ENCODE measurements around the gene CD82. TPM values are rescaled to one million over a fixed set of nuclear protein-coding genes. Genes with fewer than 3 reads are reported as not detected.

Gene CD82
- total and polyA plus RNA-seq, 2 of the 8 experiments (the other 6 are each of a cell fraction or from before 2014, with no cell fraction given), result 7.9 to 10.3 TPM

GRCh38 chr11:44531636-44532035 lies 33.8 kb upstream of the CD82 start:
- H3K36me3 ChIP-seq (ENCODE audit: control insufficient read depth in 2 of 4, insufficient read depth in 4 of 4, low read length in 3 of 4), result no peaks in the 10 kb centered on the region
- H2BK20ac ChIP-seq (ENCODE audit: low read length), result no peak overlapping the region
- no peak overlapping the region for H3K18ac ChIP-seq (ENCODE audit: extremely low read depth, low read length)
- no peak overlapping the region for H3K4me3 ChIP-seq (ENCODE audit: extremely low read depth in 1 of 4, insufficient read depth in 2 of 4, low read depth in 3 of 4, low read length in 4 of 4)
- no peaks in the 10 kb centered on the region for H3K23me2 ChIP-seq (ENCODE audit: low read depth, low read length)
- H3K27me3 ChIP-seq (replicated peaks in 1 of 4; ENCODE audit: control insufficient read depth in 3 of 4, extremely low read depth in 1 of 4, insufficient read depth in 3 of 4, low read length in 3 of 4), result no peaks in the 10 kb centered on the region
- H2BK120ac ChIP-seq (replicated peaks; ENCODE audit: low read depth, low read length), result no peak overlapping the region
- no peak overlapping the region for H2BK15ac ChIP-seq (ENCODE audit: low read length)
- H4K91ac ChIP-seq (replicated peaks; ENCODE audit: insufficient read length, low read length), result no peak overlapping the region
- no peak overlapping the region for H3K4me2 ChIP-seq (ENCODE audit: insufficient read depth in 1 of 2, low read depth in 2 of 2, low read length in 2 of 2)
- H2AFZ ChIP-seq (ENCODE audit: low read length), result no peak overlapping the region
- WGBS, 2 experiments (ENCODE audit: extremely low coverage in 1 of 2, insufficient coverage in 1 of 2, insufficient read length in 1 of 2, insufficient replicate concordance in 2 of 2, low coverage in 1 of 2, low lambda C conversion rate in 2 of 2, missing lambda C conversion rate in 1 of 2), result 86% methylated on average over 8 of the region's 8 CpGs; no CpG with 5 or more reads in 1 of the 2 experiments
- no peak overlapping the region for H3K27ac ChIP-seq (ENCODE audit: low read depth, low read length)
- no peak overlapping the region for H3K9ac ChIP-seq (replicated peaks in 1 of 4; ENCODE audit: extremely low read depth in 1 of 4, low read depth in 3 of 4, low read length in 3 of 4)
- H3K4ac ChIP-seq (replicated peaks; ENCODE audit: insufficient read length, low read depth, low read length), result no peak overlapping the region
- H2AK5ac ChIP-seq (ENCODE audit: low read depth, low read length), result no peak overlapping the region
- no peak overlapping the region for H3K14ac ChIP-seq (ENCODE audit: insufficient read length)
- H2BK5ac ChIP-seq (ENCODE audit: low read depth, low read length), result no peak overlapping the region
- no peak overlapping the region for H3K56ac ChIP-seq (replicated peaks; ENCODE audit: insufficient read length, low read depth, low read length)
- DNase-seq (ENCODE audit: low read depth in 1 of 2, low spot score in 2 of 2), result no peak
- no peaks in the 10 kb centered on the region for H3K9me3 ChIP-seq (ENCODE audit: insufficient read depth in 2 of 2, low read depth in 1 of 2, low read length in 1 of 2)
- H4K20me1 ChIP-seq (replicated peaks in 1 of 2; ENCODE audit: control insufficient read depth in 1 of 2, insufficient read depth in 2 of 2, low read length in 2 of 2), result no peaks in the 10 kb centered on the region
- peaks cover 0 to 2% (median 0%) of the 10 kb centered on the region in 4 experiments; a peak in 3 of 7 replicates for H3K4me1 ChIP-seq (replicated peaks in 1 of 4; ENCODE audit: control insufficient read depth in 3 of 4, insufficient read depth in 4 of 4, low read length in 3 of 4)
- H2BK12ac ChIP-seq (ENCODE audit: low read depth, low read length), result no peak overlapping the region
- H4K8ac ChIP-seq (ENCODE audit: extremely low read depth, insufficient read depth, low read length), result no peak overlapping the region
- POLR2A ChIA-PET (ENCODE audit: partially characterized antibody), result interaction anchor here (0.6 to 1.0 kb wide), 2 partner anchors 8 to 216 kb away, joined by 3 to 4 read pairs; no protein-coding TSS in a partner anchor
- no peak overlapping the region for H4K5ac ChIP-seq (ENCODE audit: insufficient read length, low read depth, low read length)
- no peaks in the 10 kb centered on the region for H3K79me1 ChIP-seq (ENCODE audit: low read depth, low read length)
- no peaks in the 10 kb centered on the region for H3K79me2 ChIP-seq (ENCODE audit: control insufficient read depth in 1 of 2, insufficient read depth in 2 of 2, low read length in 2 of 2)
- FAIRE-seq, result no peak
- no peak overlapping the region for H3K23ac ChIP-seq (ENCODE audit: insufficient read length)
- CTCF ChIA-PET (ENCODE audit: partially characterized antibody), result interaction anchor here (0.6 to 2.3 kb wide), 5 partner anchors 8 to 225 kb away, joined by 3 to 18 read pairs (median 3); no protein-coding TSS in a partner anchor
- TF ChIP-seq PHF8 (conservative IDR thresholded peaks at IDR 0.05; ENCODE audit: low read depth, low read length), result no peak
